D721Med (cell line): ENCODE measurements around the gene TBC1D5.

Source experiments
- DNase-seq: peaks from one replicate; pipeline ENCODE4 v3.0.0; 2011; ENCODE audit warnings: low spot score; ENCODE audit not compliant: insufficient read length
- FAIRE-seq: peaks from 2 replicates; lab custom pipeline; 2011; peaks lifted over from hg19 to GRCh38; lab: Jason Lieb, UNC
- TF ChIP-seq, protein P1 (sequence below): IDR thresholded peaks from 2 replicates; pipeline ENCODE4 v1.5.1; 2012; ENCODE audit warnings: mild to moderate bottlenecking, control low read depth; ENCODE audit not compliant: insufficient read depth; ENCODE audit errors: missing control alignments

TBC1D5 gene

DNA sequence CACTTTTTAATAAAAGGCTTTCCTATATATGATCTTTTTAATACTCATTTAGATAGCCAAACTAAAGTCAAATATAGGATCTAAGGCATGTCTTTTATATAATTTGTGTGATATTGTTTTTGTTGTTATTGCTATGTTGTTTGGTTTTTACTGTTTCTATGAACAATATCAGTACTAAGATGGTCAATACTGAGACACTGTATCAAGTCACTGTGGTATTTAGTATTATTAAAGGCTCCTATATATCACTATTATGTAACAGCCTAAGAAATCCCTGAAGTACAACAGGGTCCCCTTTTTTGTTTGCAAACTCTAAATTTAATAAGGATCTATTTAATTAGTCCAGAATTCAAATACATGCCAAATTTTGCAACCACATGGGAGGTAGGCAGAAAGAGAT, 61.9 kb downstream of the TBC1D5 start:
- TF ChIP-seq, protein P1, sequence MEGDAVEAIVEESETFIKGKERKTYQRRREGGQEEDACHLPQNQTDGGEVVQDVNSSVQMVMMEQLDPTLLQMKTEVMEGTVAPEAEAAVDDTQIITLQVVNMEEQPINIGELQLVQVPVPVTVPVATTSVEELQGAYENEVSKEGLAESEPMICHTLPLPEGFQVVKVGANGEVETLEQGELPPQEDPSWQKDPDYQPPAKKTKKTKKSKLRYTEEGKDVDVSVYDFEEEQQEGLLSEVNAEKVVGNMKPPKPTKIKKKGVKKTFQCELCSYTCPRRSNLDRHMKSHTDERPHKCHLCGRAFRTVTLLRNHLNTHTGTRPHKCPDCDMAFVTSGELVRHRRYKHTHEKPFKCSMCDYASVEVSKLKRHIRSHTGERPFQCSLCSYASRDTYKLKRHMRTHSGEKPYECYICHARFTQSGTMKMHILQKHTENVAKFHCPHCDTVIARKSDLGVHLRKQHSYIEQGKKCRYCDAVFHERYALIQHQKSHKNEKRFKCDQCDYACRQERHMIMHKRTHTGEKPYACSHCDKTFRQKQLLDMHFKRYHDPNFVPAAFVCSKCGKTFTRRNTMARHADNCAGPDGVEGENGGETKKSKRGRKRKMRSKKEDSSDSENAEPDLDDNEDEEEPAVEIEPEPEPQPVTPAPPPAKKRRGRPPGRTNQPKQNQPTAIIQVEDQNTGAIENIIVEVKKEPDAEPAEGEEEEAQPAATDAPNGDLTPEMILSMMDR = no peak
- FAIRE-seq (no peak), DNase-seq (no peak)

DNA sequence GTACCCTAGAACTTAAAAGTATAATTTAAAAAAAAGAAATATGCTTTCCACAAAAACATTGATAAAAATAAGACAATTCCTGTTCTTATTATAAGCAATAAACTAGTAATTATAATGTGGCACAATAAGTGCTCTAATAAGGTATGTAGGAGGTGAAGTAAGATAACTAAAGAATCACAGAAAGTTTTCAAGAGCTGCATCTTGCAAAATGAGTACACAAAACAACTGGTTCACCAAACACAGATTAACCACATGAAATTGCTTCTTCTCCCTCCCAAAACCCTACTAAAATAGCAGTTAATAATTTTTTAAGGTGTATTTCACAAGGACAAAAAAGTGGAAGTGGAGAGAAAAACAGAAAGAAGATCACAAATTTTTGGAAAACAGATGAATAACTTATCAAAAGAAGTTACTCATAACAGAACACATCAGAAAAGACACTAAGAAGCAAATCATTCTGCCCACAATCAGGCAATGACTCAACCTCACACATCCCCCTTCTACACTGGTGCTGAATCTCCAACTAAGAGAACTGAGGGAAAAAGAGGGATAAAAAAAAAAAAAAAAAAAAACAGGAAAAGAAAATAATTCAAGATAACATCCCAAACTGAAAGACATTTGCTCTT, 64.2 kb downstream of the TBC1D5 start:
- TF ChIP-seq, protein P1 = no peak
- no peak for DNase-seq
- no peak for FAIRE-seq

DNA sequence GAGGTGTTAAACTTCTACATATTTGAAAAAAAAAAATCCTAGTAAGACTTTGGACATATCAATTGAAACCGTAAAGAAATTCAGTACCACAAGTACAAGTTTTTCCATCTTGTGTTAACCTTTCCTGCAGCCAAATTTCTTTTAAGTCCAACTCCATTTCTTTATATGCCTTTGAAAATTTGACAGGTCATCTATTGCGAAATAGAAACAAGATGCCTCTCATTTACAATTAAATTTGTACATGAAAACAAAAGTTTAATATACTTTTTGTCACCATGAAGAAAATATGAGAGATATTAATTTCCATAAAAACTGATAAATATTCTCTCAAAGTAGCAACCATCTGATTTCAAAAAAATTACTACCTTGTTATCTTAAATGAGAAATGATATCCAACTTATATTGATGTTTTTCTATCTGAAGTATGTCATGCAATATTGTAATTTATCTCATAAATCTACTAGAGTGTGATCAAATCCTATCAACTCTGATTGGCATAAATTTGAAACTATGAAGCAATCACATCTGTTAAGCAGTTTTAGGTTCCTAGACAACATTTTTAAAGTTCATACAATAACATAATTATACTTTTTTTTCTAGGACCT, 68.2 kb downstream of the TBC1D5 start:
- DNase-seq = no peak
- FAIRE-seq = peak; percentile 21
- TF ChIP-seq, protein P1 = no peak

DNA sequence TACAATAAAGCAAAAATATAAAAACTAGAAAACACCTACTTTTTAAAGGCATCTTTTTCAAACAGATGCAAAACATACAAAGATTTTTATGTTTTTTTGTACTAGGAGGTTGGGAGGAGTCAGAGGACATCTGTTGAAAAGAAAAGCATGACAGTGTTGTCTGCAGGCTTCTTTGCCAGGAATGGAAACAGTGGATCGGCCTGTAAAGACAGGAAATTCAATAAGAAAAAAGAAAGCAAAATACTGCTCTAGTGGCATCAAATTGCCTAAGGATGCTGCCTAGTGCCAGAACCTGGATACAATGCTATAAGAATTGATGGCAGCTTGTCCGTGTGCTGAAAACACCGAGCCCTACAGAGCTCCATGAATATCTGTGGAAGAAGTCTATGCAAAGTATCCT, 69.9 kb downstream of the TBC1D5 start:
- DNase-seq = no peak
- TF ChIP-seq, protein P1 = no peak
- FAIRE-seq = no peak

DNA sequence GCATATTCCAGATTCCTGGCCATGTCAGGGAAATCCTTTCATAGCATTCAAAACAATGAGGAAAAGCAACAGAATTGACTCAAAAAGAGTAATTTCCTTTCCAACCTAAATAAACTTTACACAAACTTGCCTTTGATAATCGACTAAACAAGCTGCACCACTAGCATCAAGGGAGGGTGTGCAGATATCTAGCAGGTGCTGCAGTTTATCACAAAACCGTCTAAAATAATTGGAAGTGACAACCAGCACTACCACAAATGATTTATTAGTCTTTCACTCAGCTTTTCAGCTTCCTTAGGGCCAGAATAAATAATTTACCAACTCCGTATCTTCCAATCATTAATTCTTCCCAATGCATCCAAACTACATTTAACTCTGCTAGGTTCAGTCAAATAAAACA, 71.7 kb downstream of the TBC1D5 start:
- DNase-seq (no peak), FAIRE-seq (peak; percentile 6)
- TF ChIP-seq, protein P1 = no peak

DNA sequence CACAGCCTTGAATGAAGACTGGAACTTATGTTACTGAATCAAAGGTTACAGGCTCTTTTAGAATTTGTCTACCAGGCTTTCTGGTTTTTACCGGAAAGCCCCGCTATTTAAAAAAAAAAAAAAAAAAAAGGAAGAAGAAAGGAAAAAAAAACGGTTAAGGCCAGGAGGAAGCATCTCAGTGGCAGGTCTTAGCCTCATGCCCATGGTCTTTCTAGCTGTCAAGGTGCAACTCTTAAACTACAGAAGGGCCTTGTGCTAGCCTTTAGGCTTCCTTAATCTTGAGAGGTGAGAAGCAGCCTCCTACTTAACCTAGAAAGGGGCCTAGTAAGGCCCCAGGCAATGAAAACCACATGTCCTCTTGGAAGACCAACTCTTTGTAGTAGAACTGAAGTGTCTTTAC, 77.5 kb downstream of the TBC1D5 start:
- DNase-seq (no peak), FAIRE-seq (no peak)
- TF ChIP-seq, protein P1 = no peak

DNA sequence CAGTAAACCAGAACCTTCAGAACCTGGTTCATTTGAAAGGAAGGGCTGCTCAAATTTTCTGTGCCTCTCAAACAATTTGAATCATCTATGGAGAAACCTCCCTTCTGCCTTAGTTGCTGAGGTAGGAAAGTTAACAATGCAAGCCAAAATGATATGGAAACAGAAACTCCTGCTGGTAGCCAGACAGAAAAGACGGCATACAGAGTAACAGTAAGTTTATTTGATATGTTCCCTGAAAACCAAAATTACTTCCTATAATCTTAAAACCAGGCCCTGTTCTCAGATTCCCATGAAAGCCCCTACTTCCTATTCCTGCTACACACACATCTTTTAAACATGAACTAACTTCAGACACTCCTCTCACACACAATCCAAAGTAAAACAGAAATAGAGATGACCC, 86.2 kb downstream of the TBC1D5 start:
- TF ChIP-seq, protein P1 = no peak
- DNase-seq = no peak
- FAIRE-seq = no peak
